IMR-90 (cell line): ENCODE data around the gene PLCG2. TPM values are rescaled to one million over a fixed set of nuclear protein-coding genes. Genes with fewer than 3 reads are reported as not detected.

Experiments
- ATAC-seq: fragments of 200-7000 bp; cut with Tn5 transposase; 2 replicates; pipeline ENCODE4 v1.9.1; 2020; ENCODE audit warnings: low read depth, mild to moderate bottlenecking, moderate library complexity
- BruUV-seq: library from RNA; stranded (reverse); fragments of 400-500 nt; replicated peaks from 2 replicates; lab custom pipeline; 2021; lab: Mats Ljungman, UMichigan
- CTCF ChIA-PET: fragments of 300-600 bp; formaldehyde crosslinking; extraction: SDS; loops from one replicate; lab custom pipeline; 2021; ENCODE audit warnings: antibody characterized with exemption; lab: Yijun Ruan, JAX
- POLR2A ChIA-PET: fragments of 300-600 bp; sonication (Branson Sonifier 250); formaldehyde crosslinking; loops from one replicate; lab custom pipeline; 2022; ENCODE audit warnings: antibody characterized with exemption; ENCODE audit not compliant: unreplicated experiment; lab: Charles Lee
- DNase-seq: peaks from one replicate; pipeline ENCODE4 v3.0.0; 2013
- H2AFZ ChIP-seq: replicated peaks from 2 replicates; pipeline ENCODE3; 2013; ENCODE audit warnings: low read length, mild to moderate bottlenecking; ENCODE audit not compliant: poor library complexity
- H2AK5ac ChIP-seq: 2 replicates; pipeline ENCODE4 v1.6.1; 2013; ENCODE audit warnings: low read depth, low read length, inconsistent platforms
- H2AK9ac ChIP-seq: replicated peaks from 2 replicates; pipeline ENCODE3; 2013; ENCODE audit warnings: mild to moderate bottlenecking, low read depth, low read length, moderate library complexity; ENCODE audit not compliant: poor library complexity
- H2BK120ac ChIP-seq: 2 replicates; pipeline ENCODE4 v1.6.1; 2013; ENCODE audit warnings: low read depth, low read length, inconsistent platforms
- H2BK15ac ChIP-seq: 3 replicates; pipeline ENCODE4 v1.6.1; 2013; ENCODE audit warnings: low read depth, low read length, inconsistent platforms
- H2BK20ac ChIP-seq: 2 replicates; pipeline ENCODE4 v1.6.1; 2013; ENCODE audit warnings: low read depth, mild to moderate bottlenecking, inconsistent platforms, low read length, moderate library complexity
- H2BK5ac ChIP-seq: 2 replicates; pipeline ENCODE4 v1.6.1; 2013; ENCODE audit warnings: mild to moderate bottlenecking, low read depth, low read length, inconsistent platforms; ENCODE audit not compliant: poor library complexity, severe bottlenecking
- H3K14ac ChIP-seq: replicated peaks from 2 replicates; pipeline ENCODE4 v1.6.1; 2013; ENCODE audit warnings: low read depth, low read length, inconsistent platforms
- H3K18ac ChIP-seq: 2 replicates; pipeline ENCODE4 v1.6.1; 2013; ENCODE audit warnings: low read depth, low read length, control low read depth
- H3K23ac ChIP-seq: 2 replicates; pipeline ENCODE4 v1.6.1; 2013; ENCODE audit warnings: low read depth, low read length, inconsistent platforms
- H3K27ac ChIP-seq: 2 replicates; pipeline ENCODE4 v1.5.1; 2013; ENCODE audit warnings: mild to moderate bottlenecking, control low read depth, low read length; ENCODE audit not compliant: insufficient read depth
- H3K27me3 ChIP-seq: 2 replicates; pipeline ENCODE4 v1.6.1; 2013; ENCODE audit warnings: low read length; ENCODE audit not compliant: control insufficient read depth, insufficient read depth
- H3K36me3 ChIP-seq: 2 replicates; pipeline ENCODE4 v1.6.1; 2013; ENCODE audit warnings: low read length, mixed read lengths; ENCODE audit not compliant: control insufficient read depth, insufficient read depth
- H3K4ac ChIP-seq: 2 replicates; pipeline ENCODE4 v1.6.1; 2013; ENCODE audit warnings: low read depth, low read length, inconsistent platforms
- H3K4me1 ChIP-seq: 2 replicates; pipeline ENCODE4 v1.6.1; 2013; ENCODE audit warnings: low read length, mixed read lengths; ENCODE audit not compliant: control insufficient read depth, insufficient read depth
- H3K4me2 ChIP-seq: 2 replicates; pipeline ENCODE4 v1.6.1; 2013; ENCODE audit warnings: low read depth, mild to moderate bottlenecking, control low read depth, low read length, moderate library complexity
- H3K4me3 ChIP-seq: 2 replicates; pipeline ENCODE4 v1.5.1; 2013; ENCODE audit warnings: low read depth, mild to moderate bottlenecking, control low read depth, low read length, moderate library complexity; ENCODE audit not compliant: insufficient read depth
- H3K56ac ChIP-seq: 2 replicates; pipeline ENCODE4 v1.6.1; 2013; ENCODE audit warnings: low read length, inconsistent platforms; ENCODE audit not compliant: insufficient read depth; ENCODE audit errors: extremely low read depth
- H3K79me1 ChIP-seq, 2 experiments: 2 replicates each; pipeline ENCODE4 v1.6.1; 2013; ENCODE audit warnings: low read length in 2 of 2, inconsistent platforms in 1 of 2, low read depth in 1 of 2
- H3K9ac ChIP-seq: 2 replicates; pipeline ENCODE4 v1.6.1; 2013; ENCODE audit warnings: low read depth, low read length, control low read depth
- H3K9me1 ChIP-seq: 2 replicates; pipeline ENCODE4 v1.6.1; 2013; ENCODE audit warnings: low read length, inconsistent platforms; ENCODE audit not compliant: insufficient read depth
- H3K9me3 ChIP-seq: 2 replicates; pipeline ENCODE4 v1.6.1; 2013; ENCODE audit warnings: low read length; ENCODE audit not compliant: control insufficient read depth, insufficient read depth
- H4K20me1 ChIP-seq: 2 replicates; pipeline ENCODE4 v1.6.1; 2013; ENCODE audit warnings: low read length, inconsistent platforms; ENCODE audit not compliant: insufficient read depth
- H4K5ac ChIP-seq: 2 replicates; pipeline ENCODE4 v1.6.1; 2013; ENCODE audit warnings: mild to moderate bottlenecking, low read depth, low read length, control low read depth
- H4K8ac ChIP-seq, 2 experiments: 2 replicates each; pipeline ENCODE4 v1.6.1; 2013; ENCODE audit warnings: low read depth in 2 of 2, low read length in 2 of 2, control low read depth in 1 of 2, inconsistent platforms in 1 of 2
- H4K91ac ChIP-seq: 2 replicates; pipeline ENCODE4 v1.6.1; 2013; ENCODE audit warnings: low read depth, low read length, inconsistent platforms; ENCODE audit not compliant: insufficient read depth
- CEBPB ChIP-seq: IDR thresholded peaks from 2 replicates; pipeline ENCODE4 v1.6.1; 2012; ENCODE audit warnings: low read depth, low read length, improper control_type of control experiment
- CHD1 ChIP-seq: IDR thresholded peaks from 2 replicates; pipeline ENCODE4 v1.6.1; 2012; ENCODE audit warnings: low read depth, low read length, improper control_type of control experiment
- CTCF ChIP-seq: conservative IDR thresholded peaks from 2 replicates; pipeline ENCODE4 v1.5.1; 2012; ENCODE audit warnings: mild to moderate bottlenecking, low read depth, low read length, improper control_type of control experiment
- ELK1 ChIP-seq: fragments of 150-350 bp; IDR thresholded peaks from 2 replicates; pipeline ENCODE4 v1.6.1; 2016; ENCODE audit warnings: low read depth, mild to moderate bottlenecking, low read length, moderate library complexity, borderline replicate concordance
- FOS ChIP-seq: fragments of 150-350 bp; IDR thresholded peaks from 2 replicates; pipeline ENCODE4 v1.6.1; 2016; ENCODE audit warnings: low read depth, low read length
- MAFK ChIP-seq: IDR thresholded peaks from 2 replicates; pipeline ENCODE4 v1.6.1; 2012; ENCODE audit warnings: low read depth, low read length, improper control_type of control experiment
- MXI1 ChIP-seq: IDR thresholded peaks from 2 replicates; pipeline ENCODE4 v1.6.1; 2012; ENCODE audit warnings: low read depth, mild to moderate bottlenecking, low read length, moderate library complexity, borderline replicate concordance
- NFE2L2 ChIP-seq: fragments of 150-350 bp; IDR thresholded peaks from 2 replicates; pipeline ENCODE4 v1.6.1; 2016; ENCODE audit warnings: low read depth, mild to moderate bottlenecking, low read length
- POLR2A ChIP-seq: IDR thresholded peaks from 2 replicates; pipeline ENCODE4 v1.6.1; 2012; ENCODE audit warnings: mild to moderate bottlenecking, low read depth, low read length
- RCOR1 ChIP-seq: IDR thresholded peaks from 2 replicates; pipeline ENCODE4 v1.6.1; 2012; ENCODE audit warnings: mild to moderate bottlenecking, low read length, improper control_type of control experiment; ENCODE audit not compliant: insufficient replicate concordance
- SMC3 ChIP-seq: fragments of 150-350 bp; IDR thresholded peaks from 2 replicates; pipeline ENCODE4 v1.6.1; 2016; ENCODE audit warnings: low read depth, mild to moderate bottlenecking, antibody characterized with exemption, low read length, moderate library complexity
- USF2 ChIP-seq: fragments of 150-350 bp; IDR thresholded peaks from 2 replicates; pipeline ENCODE4 v1.6.1; 2017; ENCODE audit warnings: mild to moderate bottlenecking, antibody characterized with exemption, low read length, low read depth
- WGBS, 2 experiments: methylation state at CpG; one replicate each; pipeline versions ENCODE4 v1.1.5 to v1.1.7; 2013; ENCODE audit warnings: missing lambda C conversion rate in 2 of 2; ENCODE audit not compliant: insufficient read length in 1 of 2; ENCODE audit errors: extremely low coverage in 2 of 2; 5-methylcytosine and 5-hydroxymethylcytosine counted together
- dilution Hi-C: fragments of 300-500 bp; cut with HindIII; formaldehyde crosslinking; loops from one replicate; pipeline ENCODE4 v1.14.3; 2018; ENCODE audit warnings: low sequenced_read_pairs; ENCODE audit not compliant: unreplicated experiment
- in situ Hi-C: fragments of 300-500 bp; cut with MboI; formaldehyde crosslinking; loops from 3 replicates; pipeline ENCODE4 v1.14.3; 2019; ENCODE audit warnings: low sequenced_read_pairs, inconsistent platforms, mixed read lengths
- intact Hi-C: fragments of 100-400 bp; cut with micrococcal nuclease; formaldehyde crosslinking; loops from 2 replicates; pipeline ENCODE4 v1.10.0; 2022
- polyA plus RNA-seq, 3 experiments: library from polyadenylated mRNA; depleted of rRNA; stranded (reverse); fragments of >200 nt; gene quantifications; 2 replicates each; pipeline ENCODE4 v1.2.3, GENCODE V29; 2012; ENCODE audit warnings: low replicate concordance in 1 of 3
- total RNA-seq: library from RNA; depleted of rRNA; stranded (reverse); fragments of >200 nt; gene quantifications from 2 replicates; pipeline ENCODE4 v1.2.3, GENCODE V29; 2012

The PLCG2 gene
- total and polyA plus RNA-seq, 2 of the 4 experiments (the other 2 are of a cell fraction): 0.14 to 0.18 TPM

- TF ChIP-seq ELK1: no peak
These were observed 48.7 kb upstream of the PLCG2 start (continued) for GRCh38 chr16:81730090-81731051.

- no peak overlapping the region for H3K56ac ChIP-seq
- 94% methylated on average over 5 of the region's 8 CpGs; no CpG with 5 or more reads in 1 of the 2 experiments for WGBS, 2 experiments
- in situ Hi-C loops (loop anchor here (5.0 to 25.0 kb wide), 3 partner anchors 364 to 1544 kb away; partner anchors contain the start of gene ATMIN), intact Hi-C loops (no loop called here), dilution Hi-C loops (no loop called here)
- no peaks in the 10 kb centered on the region for H3K36me3 ChIP-seq
- no peak overlapping the region for H2AK5ac ChIP-seq
- no peaks in the 10 kb centered on the region for H4K20me1 ChIP-seq
- no peak overlapping the region for H2BK120ac ChIP-seq
- no peak overlapping the region for H4K8ac ChIP-seq
- no peaks in the 10 kb centered on the region for H3K9me1 ChIP-seq
- peaks cover 3% of the 10 kb centered on the region; the same call in 1 of the 2 replicates for H3K9me3 ChIP-seq
- POLR2A ChIA-PET: no interaction called here
- H3K23ac ChIP-seq: no peak overlapping the region
- no peak overlapping the region for H4K5ac ChIP-seq
- no peak overlapping the region for H3K4me2 ChIP-seq
- H2BK5ac ChIP-seq: no peak overlapping the region
- no peaks in the 10 kb centered on the region for H3K79me1 ChIP-seq
- H2BK15ac ChIP-seq: no peak overlapping the region
- H3K14ac ChIP-seq: no peak overlapping the region
- no peak overlapping the region for H3K4me3 ChIP-seq
- H4K91ac ChIP-seq: no peak overlapping the region
- BruUV-seq: no TSS peak
- no peak overlapping the region for H3K18ac ChIP-seq
- H3K27me3 ChIP-seq: peaks cover 8% of the 10 kb centered on the region
- H3K9ac ChIP-seq: no peak overlapping the region
- DNase-seq (no peak), ATAC-seq (no peak)
- CTCF ChIA-PET: no interaction called here
- H2AK9ac ChIP-seq: no peak overlapping the region
- peaks cover 7% of the 10 kb centered on the region; the same call in 1 of the 2 replicates for H3K4me1 ChIP-seq
- no peak overlapping the region for H2AFZ ChIP-seq
- H3K4ac ChIP-seq: no peak overlapping the region
- no peak overlapping the region for H3K27ac ChIP-seq
- no peak overlapping the region for H2BK20ac ChIP-seq
- no peak for TF ChIP-seq MAFK
- TF ChIP-seq NFE2L2: no peak
- TF ChIP-seq CTCF: no peak
- no peak for TF ChIP-seq SMC3
- TF ChIP-seq USF2: no peak
- no peak for TF ChIP-seq CEBPB
- no peak for TF ChIP-seq CHD1
- no peak for TF ChIP-seq FOS
- no peak for TF ChIP-seq RCOR1
- TF ChIP-seq MXI1: no peak
- no peak for TF ChIP-seq POLR2A
These were observed 47.4 kb upstream of the PLCG2 start for GRCh38 chr16:81731649-81732048.
